OCI-LY1 (cell line): ENCODE results near the gene SLC27A4.

Experiments used
- CTCF ChIP-seq: fragments of 200-600 bp; sonication (generic), shearing (Covaris generic); IDR thresholded peaks from 2 replicates; pipeline ENCODE4 v1.5.1; 2017; ENCODE audit warnings: mild to moderate bottlenecking, antibody characterized with exemption, low read length, moderate library complexity, mixed read lengths
- EZH2 ChIP-seq: fragments of 200-600 bp; sonication (generic), shearing (Covaris generic); IDR thresholded peaks from 2 replicates; pipeline ENCODE4 v1.8.0; 2017; ENCODE audit warnings: borderline replicate concordance, mixed run types, mild to moderate bottlenecking, antibody characterized with exemption, low read length, moderate library complexity, mixed read lengths

DNA sequence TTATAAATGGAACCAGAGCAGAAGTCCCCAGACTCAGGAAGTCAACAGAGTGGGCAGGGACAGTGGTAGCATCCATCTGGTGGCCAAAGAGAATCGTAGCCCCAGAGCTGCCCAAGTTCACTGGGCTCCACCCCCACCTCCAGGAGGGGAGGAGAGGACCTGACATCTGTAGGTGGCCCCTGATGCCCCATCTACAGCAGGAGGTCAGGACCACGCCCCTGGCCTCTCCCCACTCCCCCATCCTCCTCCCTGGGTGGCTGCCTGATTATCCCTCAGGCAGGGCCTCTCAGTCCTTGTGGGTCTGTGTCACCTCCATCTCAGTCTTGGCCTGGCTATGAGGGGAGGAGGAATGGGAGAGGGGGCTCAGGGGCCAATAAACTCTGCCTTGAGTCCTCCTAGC is 20.5 kb downstream of the SLC27A4 start:
- TF ChIP-seq CTCF: no peak
- no peak for TF ChIP-seq EZH2
